MM.1S (cell line): ENCODE data around the gene TNMD.

Experiments
- DNase-seq: peaks from one replicate; pipeline ENCODE4 v3.0.0-alpha.2; 2015
- H2AFZ ChIP-seq: fragments of 300-600 bp; sonication (generic); 2 replicates; pipeline ENCODE4 v1.6.0; 2016; ENCODE audit warnings: antibody characterized with exemption, low read length
- H3F3A ChIP-seq: fragments of 300-600 bp; sonication (generic); 2 replicates; pipeline ENCODE4 v1.6.1; 2016; ENCODE audit warnings: mild to moderate bottlenecking, antibody characterized with exemption, low read length, moderate library complexity, mixed read lengths; ENCODE audit not compliant: insufficient read depth
- H3K27ac ChIP-seq: fragments of 300-600 bp; sonication (generic); 2 replicates; pipeline ENCODE4 v1.5.1; 2016; ENCODE audit warnings: mild to moderate bottlenecking, low read length
- H3K27me3 ChIP-seq: fragments of 300-600 bp; sonication (generic); replicated peaks from 2 replicates; pipeline ENCODE4 v1.6.0; 2016; ENCODE audit warnings: low read length; ENCODE audit not compliant: insufficient read depth
- H3K36me3 ChIP-seq: fragments of 300-600 bp; sonication (generic); replicated peaks from 2 replicates; pipeline ENCODE4 v1.6.1; 2016; ENCODE audit warnings: mild to moderate bottlenecking, low read length, mixed read lengths; ENCODE audit not compliant: insufficient read depth
- H3K4me1 ChIP-seq: fragments of 300-600 bp; sonication (generic); 2 replicates; pipeline ENCODE4 v1.6.1; 2016; ENCODE audit warnings: low read length, mixed read lengths
- H3K4me2 ChIP-seq: fragments of 300-600 bp; sonication (generic); 2 replicates; pipeline ENCODE4 v1.6.0; 2016; ENCODE audit warnings: low read depth, low read length
- H3K4me3 ChIP-seq: fragments of 300-600 bp; sonication (generic); 2 replicates; pipeline ENCODE4 v1.5.1; 2016; ENCODE audit warnings: low read length, mixed read lengths
- H3K79me2 ChIP-seq: fragments of 300-600 bp; sonication (generic); 2 replicates; pipeline ENCODE4 v1.6.1; 2016; ENCODE audit warnings: mixed run types, low read length, mixed read lengths
- H3K9ac ChIP-seq: fragments of 300-600 bp; sonication (generic); 2 replicates; pipeline ENCODE4 v1.6.1; 2016; ENCODE audit warnings: low read length, mixed read lengths
- H3K9me2 ChIP-seq: fragments of 300-600 bp; sonication (generic); replicated peaks from 2 replicates; pipeline ENCODE4 v1.6.1; 2016; ENCODE audit warnings: mild to moderate bottlenecking, low read length, mixed read lengths; ENCODE audit not compliant: insufficient read depth
- H3K9me3 ChIP-seq: fragments of 300-600 bp; sonication (generic); replicated peaks from 2 replicates; pipeline ENCODE4 v1.6.1; 2016; ENCODE audit warnings: mild to moderate bottlenecking, low read length, mixed read lengths; ENCODE audit not compliant: insufficient read depth
- H4K20me1 ChIP-seq: fragments of 300-600 bp; sonication (generic); 2 replicates; pipeline ENCODE4 v1.6.1; 2016; ENCODE audit warnings: mild to moderate bottlenecking, low read length, moderate library complexity, mixed read lengths; ENCODE audit not compliant: insufficient read depth
- CTCF ChIP-seq: fragments of 300-600 bp; sonication (generic); IDR thresholded peaks from 2 replicates; pipeline ENCODE4 v1.5.1; 2016; ENCODE audit warnings: antibody characterized with exemption, low read length, mixed read lengths
- EZH2 ChIP-seq: fragments of 300-600 bp; sonication (generic); optimal IDR thresholded peaks from 2 replicates; pipeline ENCODE3; 2017; ENCODE audit warnings: low read depth, mild to moderate bottlenecking, antibody characterized with exemption, low read length, mixed read lengths
- EZH2phosphoT487 ChIP-seq: fragments of 300-600 bp; sonication (generic); IDR thresholded peaks from 2 replicates; pipeline ENCODE4 v1.6.1; 2018; ENCODE audit warnings: antibody characterized with exemption, low read length

The TNMD gene

GRCh38 chrX:100625985-100626491 lies 41.3 kb downstream of the TNMD start:
- H3K9ac ChIP-seq: no peak overlapping the region
- no peaks in the 10 kb centered on the region for H3K79me2 ChIP-seq
- TF ChIP-seq CTCF (no peak), EZH2phosphoT487 (no peak), EZH2 (no peak)
- H3K27ac ChIP-seq: no peak overlapping the region
- H3K4me3 ChIP-seq: 0 out of 2 replicates have a peak overlapping the region, but pooled peaks have one; percentile 7
- H3F3A ChIP-seq: peaks cover 10% of the 10 kb centered on the region; the same call in 1 of the 2 replicates
- peaks cover 7% of the 10 kb centered on the region for H3K4me1 ChIP-seq
- no peaks in the 10 kb centered on the region for H3K9me2 ChIP-seq
- peak; percentile 82 for DNase-seq
- H3K4me2 ChIP-seq: peak overlapping the region; percentile 56; the same call in 1 of the 2 replicates
- H3K36me3 ChIP-seq: no peaks in the 10 kb centered on the region
- H3K27me3 ChIP-seq: peaks cover 85% of the 10 kb centered on the region
- H3K9me3 ChIP-seq: no peaks in the 10 kb centered on the region
- H2AFZ ChIP-seq: no peak overlapping the region
- peaks cover 3% of the 10 kb centered on the region; the same call in 1 of the 2 replicates for H4K20me1 ChIP-seq

GRCh38 chrX:100635040-100635439 lies 50.3 kb downstream of the TNMD start:
- H3K9me3 ChIP-seq: no peaks in the 10 kb centered on the region
- no peaks in the 10 kb centered on the region for H3K9me2 ChIP-seq
- no peak overlapping the region for H3K27ac ChIP-seq
- H3K4me2 ChIP-seq: no peak overlapping the region
- no peaks in the 10 kb centered on the region for H3K36me3 ChIP-seq
- H4K20me1 ChIP-seq: no peaks in the 10 kb centered on the region
- H3K79me2 ChIP-seq: no peaks in the 10 kb centered on the region
- H3K9ac ChIP-seq: no peak overlapping the region
- no peak for DNase-seq
- no peaks in the 10 kb centered on the region for H3K4me1 ChIP-seq
- no peak overlapping the region for H3K4me3 ChIP-seq
- H2AFZ ChIP-seq: no peak overlapping the region
- TF ChIP-seq EZH2phosphoT487 (no peak), EZH2 (no peak), CTCF (no peak)
- peaks cover 64% of the 10 kb centered on the region for H3K27me3 ChIP-seq
- H3F3A ChIP-seq: no peaks in the 10 kb centered on the region

GRCh38 chrX:100635989-100636320 lies 51.2 kb downstream of the TNMD start:
- no peaks in the 10 kb centered on the region for H3F3A ChIP-seq
- no peak overlapping the region for H3K9ac ChIP-seq
- H3K4me3 ChIP-seq: no peak overlapping the region
- no peaks in the 10 kb centered on the region for H3K9me3 ChIP-seq
- H3K4me1 ChIP-seq: no peaks in the 10 kb centered on the region
- no peaks in the 10 kb centered on the region for H4K20me1 ChIP-seq
- H3K4me2 ChIP-seq: no peak overlapping the region
- no peak overlapping the region for H2AFZ ChIP-seq
- DNase-seq: no peak
- H3K79me2 ChIP-seq: no peaks in the 10 kb centered on the region
- no peaks in the 10 kb centered on the region for H3K36me3 ChIP-seq
- H3K27ac ChIP-seq: no peak overlapping the region
- TF ChIP-seq EZH2: no peak
- no peak for TF ChIP-seq EZH2phosphoT487
- no peak for TF ChIP-seq CTCF
- H3K27me3 ChIP-seq: peaks cover 55% of the 10 kb centered on the region
- H3K9me2 ChIP-seq: no peaks in the 10 kb centered on the region
